Neural progenitor cell (in vitro differentiated cells): ENCODE results near the gene CD164. TPM values are rescaled to one million over a fixed set of nuclear protein-coding genes. Genes with fewer than 3 reads are reported as not detected.

Source experiments
- DNase-seq: peaks from one replicate; pipeline ENCODE4 v3.0.0-alpha.2; 2016; ENCODE audit warnings: low spot score
- H2AFZ ChIP-seq: fragments of 200-600 bp; sonication (generic); replicated peaks from 2 replicates; pipeline ENCODE4 v1.6.1; 2016; ENCODE audit warnings: antibody characterized with exemption
- H3F3A ChIP-seq: fragments of 200-600 bp; sonication (generic); 2 replicates; pipeline ENCODE4 v1.6.1; 2016; ENCODE audit warnings: antibody characterized with exemption, low read depth
- H3K27ac ChIP-seq: fragments of 200-600 bp; sonication (generic); 2 replicates; pipeline ENCODE4 v1.5.1; 2016; ENCODE audit warnings: mild to moderate bottlenecking
- H3K27me3 ChIP-seq: fragments of 200-600 bp; sonication (generic); 2 replicates; pipeline ENCODE4 v1.6.1; 2016; ENCODE audit warnings: mild to moderate bottlenecking, moderate library complexity
- H3K36me3 ChIP-seq: fragments of 200-600 bp; sonication (generic); 2 replicates; pipeline ENCODE4 v1.5.1; 2016
- H3K4me1 ChIP-seq: fragments of 200-600 bp; sonication (generic); 2 replicates; pipeline ENCODE4 v1.6.1; 2016; ENCODE audit warnings: mixed run types
- H3K4me2 ChIP-seq: fragments of 200-600 bp; sonication (generic); 2 replicates; pipeline ENCODE4 v1.6.1; 2016
- H3K4me3 ChIP-seq: fragments of 200-600 bp; sonication (generic); 2 replicates; pipeline ENCODE4 v1.5.1; 2016
- H3K79me2 ChIP-seq: fragments of 200-600 bp; sonication (generic); 2 replicates; pipeline ENCODE4 v1.6.1; 2016; ENCODE audit warnings: low read depth
- H3K9ac ChIP-seq: fragments of 200-600 bp; sonication (generic); 2 replicates; pipeline ENCODE4 v1.6.1; 2016
- H3K9me3 ChIP-seq: fragments of 200-600 bp; sonication (generic); 2 replicates; pipeline ENCODE4 v1.5.1; 2016; ENCODE audit warnings: low read depth
- H4K20me1 ChIP-seq: fragments of 200-600 bp; sonication (generic); 2 replicates; pipeline ENCODE4 v1.6.1; 2016; ENCODE audit warnings: low read depth
- H3K27ac Mint-ChIP-seq: 3 replicates; pipeline ENCODE4 v1.8.0; 2021; ENCODE audit warnings: mixed read lengths
- H3K27me3 Mint-ChIP-seq: 2 replicates; pipeline ENCODE4 v1.8.0; 2022; ENCODE audit warnings: low read depth, mild to moderate bottlenecking, inconsistent platforms, moderate library complexity, mixed read lengths; ENCODE audit not compliant: insufficient read depth
- H3K36me3 Mint-ChIP-seq: 3 replicates; pipeline ENCODE4 v1.8.0; 2021; ENCODE audit warnings: mixed read lengths
- H3K4me1 Mint-ChIP-seq: 3 replicates; pipeline ENCODE4 v1.8.0; 2021; ENCODE audit warnings: mixed read lengths
- H3K4me3 Mint-ChIP-seq: 3 replicates; pipeline ENCODE4 v1.8.0; 2021; ENCODE audit warnings: mild to moderate bottlenecking, moderate library complexity, mixed read lengths
- H3K9me3 Mint-ChIP-seq: 3 replicates; pipeline ENCODE4 v1.8.0; 2020; ENCODE audit warnings: mixed read lengths
- EZH2 ChIP-seq: fragments of 200-600 bp; sonication (generic); IDR thresholded peaks from 2 replicates; pipeline ENCODE4 v1.6.1; 2017; ENCODE audit warnings: antibody characterized with exemption, mild to moderate bottlenecking, moderate library complexity
- EZH2phosphoT487 ChIP-seq: fragments of 200-600 bp; sonication (generic); IDR thresholded peaks from 2 replicates; pipeline ENCODE4 v1.6.1; 2017; ENCODE audit warnings: antibody characterized with exemption
- total RNA-seq: library from RNA; depleted of rRNA; stranded (reverse); fragments of >200 nt; gene quantifications from 2 replicates; pipeline ENCODE4 v1.2.3, GENCODE V29; 2015; ENCODE audit warnings: low replicate concordance
- TF ChIP-seq, protein P1 (sequence below): fragments of 200-600 bp; sonication (generic); IDR thresholded peaks from 2 replicates; pipeline ENCODE4 v1.5.1; 2017; ENCODE audit warnings: antibody characterized with exemption, mild to moderate bottlenecking

Gene CD164
- total RNA-seq, 1 donor from 2014 or later: 197 TPM

DNA sequence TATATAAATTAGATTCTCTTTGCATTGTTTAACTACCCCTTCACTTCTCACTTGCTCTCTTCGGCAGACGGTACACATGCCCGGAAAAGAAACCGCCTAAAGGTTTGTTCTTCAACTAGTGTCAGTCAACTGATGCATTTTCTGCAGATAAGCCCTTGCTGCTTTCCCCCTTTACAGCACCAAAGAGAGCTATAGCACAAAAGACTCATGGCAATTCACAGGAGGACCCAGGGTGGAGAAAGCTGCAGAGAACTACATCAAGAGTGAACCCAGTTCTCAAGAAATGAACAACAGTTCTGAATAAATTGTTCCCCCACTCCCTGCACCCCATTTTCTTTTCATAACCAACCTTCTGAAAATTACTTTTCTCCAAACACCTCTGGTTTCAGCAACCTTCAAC is 8.9 kb downstream of the CD164 start:
- no peaks in the 10 kb centered on the region for H3K27me3 ChIP-seq
- H4K20me1 ChIP-seq: peaks cover 16% of the 10 kb centered on the region
- no peaks in the 10 kb centered on the region for H3K4me1 ChIP-seq
- no peak overlapping the region for H3K9ac ChIP-seq
- H3K79me2 ChIP-seq: peaks cover 23% of the 10 kb centered on the region
- no peak overlapping the region for H3K27ac ChIP-seq
- no peak overlapping the region for H3K4me3 ChIP-seq
- Mint-ChIP-seq H3K4me1 (no peaks in the 10 kb centered on the region), H3K27ac (no peak overlapping the region), H3K9me3 (no peaks in the 10 kb centered on the region), H3K36me3 (peaks cover 37% of the 10 kb centered on the region), H3K4me3 (no peak overlapping the region), H3K27me3 (no peaks in the 10 kb centered on the region)
- no peak for TF ChIP-seq EZH2
- no peak for TF ChIP-seq EZH2phosphoT487
- TF ChIP-seq, protein P1, sequence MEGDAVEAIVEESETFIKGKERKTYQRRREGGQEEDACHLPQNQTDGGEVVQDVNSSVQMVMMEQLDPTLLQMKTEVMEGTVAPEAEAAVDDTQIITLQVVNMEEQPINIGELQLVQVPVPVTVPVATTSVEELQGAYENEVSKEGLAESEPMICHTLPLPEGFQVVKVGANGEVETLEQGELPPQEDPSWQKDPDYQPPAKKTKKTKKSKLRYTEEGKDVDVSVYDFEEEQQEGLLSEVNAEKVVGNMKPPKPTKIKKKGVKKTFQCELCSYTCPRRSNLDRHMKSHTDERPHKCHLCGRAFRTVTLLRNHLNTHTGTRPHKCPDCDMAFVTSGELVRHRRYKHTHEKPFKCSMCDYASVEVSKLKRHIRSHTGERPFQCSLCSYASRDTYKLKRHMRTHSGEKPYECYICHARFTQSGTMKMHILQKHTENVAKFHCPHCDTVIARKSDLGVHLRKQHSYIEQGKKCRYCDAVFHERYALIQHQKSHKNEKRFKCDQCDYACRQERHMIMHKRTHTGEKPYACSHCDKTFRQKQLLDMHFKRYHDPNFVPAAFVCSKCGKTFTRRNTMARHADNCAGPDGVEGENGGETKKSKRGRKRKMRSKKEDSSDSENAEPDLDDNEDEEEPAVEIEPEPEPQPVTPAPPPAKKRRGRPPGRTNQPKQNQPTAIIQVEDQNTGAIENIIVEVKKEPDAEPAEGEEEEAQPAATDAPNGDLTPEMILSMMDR: no peak
- peaks cover 8% of the 10 kb centered on the region for H3K36me3 ChIP-seq
- H3K4me2 ChIP-seq: no peak overlapping the region
- DNase-seq: no peak
- H3K9me3 ChIP-seq: no peaks in the 10 kb centered on the region
- no peak overlapping the region for H2AFZ ChIP-seq
- no peaks in the 10 kb centered on the region for H3F3A ChIP-seq

DNA sequence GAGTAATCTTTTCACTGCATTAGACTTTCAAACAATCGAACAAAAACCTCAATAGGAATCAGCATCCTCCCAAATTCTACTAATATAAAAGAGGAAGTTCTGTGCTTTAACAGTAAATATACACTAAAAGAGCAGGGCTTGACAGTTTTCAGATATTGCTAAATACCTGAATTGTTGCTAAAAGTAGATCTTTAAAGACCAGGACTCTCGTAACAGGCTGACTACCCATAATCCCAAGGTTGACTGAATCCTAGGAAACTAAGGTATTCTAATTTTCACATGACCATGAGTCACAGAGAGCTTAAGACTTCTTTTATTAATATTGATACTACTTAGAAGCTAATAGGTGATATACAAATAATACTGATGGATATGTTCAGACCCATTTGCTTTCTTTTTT is 10.1 kb downstream of the CD164 start:
- H4K20me1 ChIP-seq: peaks cover 4% of the 10 kb centered on the region
- H3K27ac Mint-ChIP-seq: no peak overlapping the region
- H3F3A ChIP-seq: no peaks in the 10 kb centered on the region
- no peaks in the 10 kb centered on the region for H3K27me3 Mint-ChIP-seq
- DNase-seq: no peak
- H3K4me2 ChIP-seq: no peak overlapping the region
- peaks cover 32% of the 10 kb centered on the region for H3K36me3 Mint-ChIP-seq
- TF ChIP-seq, protein P1: no peak
- TF ChIP-seq EZH2phosphoT487 (no peak), EZH2 (no peak)
- no peak overlapping the region for H3K27ac ChIP-seq
- H3K4me3 Mint-ChIP-seq: no peak overlapping the region
- no peaks in the 10 kb centered on the region for H3K4me1 ChIP-seq
- H2AFZ ChIP-seq: no peak overlapping the region
- peaks cover 20% of the 10 kb centered on the region for H3K36me3 ChIP-seq
- no peaks in the 10 kb centered on the region for H3K4me1 Mint-ChIP-seq
- H3K79me2 ChIP-seq: peaks cover 11% of the 10 kb centered on the region
- no peaks in the 10 kb centered on the region for H3K9me3 ChIP-seq
- no peaks in the 10 kb centered on the region for H3K9me3 Mint-ChIP-seq
- no peaks in the 10 kb centered on the region for H3K27me3 ChIP-seq
- no peak overlapping the region for H3K4me3 ChIP-seq
- H3K9ac ChIP-seq: no peak overlapping the region

DNA sequence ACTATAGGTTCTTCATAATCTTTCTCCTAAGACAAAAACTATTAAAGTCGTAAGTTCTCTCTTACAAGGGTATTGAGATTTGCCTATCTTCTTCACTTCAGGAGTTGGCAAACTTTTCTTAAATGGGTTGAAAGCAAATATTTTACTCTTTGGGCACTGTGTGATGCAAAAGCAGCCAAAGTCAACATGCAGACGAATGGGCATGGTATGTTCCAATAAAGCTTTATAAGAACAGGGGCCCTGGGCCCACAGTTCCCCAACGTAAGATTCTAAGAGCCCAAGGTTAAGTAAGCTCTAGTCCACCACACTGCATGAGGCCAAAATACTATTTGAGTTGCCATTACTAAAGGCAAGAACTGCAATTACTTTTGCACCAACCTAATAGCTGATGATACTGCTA is 11.5 kb downstream of the CD164 start:
- Mint-ChIP-seq H3K27me3 (no peaks in the 10 kb centered on the region), H3K4me1 (no peaks in the 10 kb centered on the region), H3K4me3 (no peak overlapping the region), H3K27ac (no peak overlapping the region), H3K9me3 (no peaks in the 10 kb centered on the region), H3K36me3 (peaks cover 30% of the 10 kb centered on the region)
- Histone ChIP-seq H3K27ac (no peak overlapping the region), H3K79me2 (no peaks in the 10 kb centered on the region), H3K4me3 (no peak overlapping the region), H3K27me3 (no peaks in the 10 kb centered on the region), H2AFZ (no peak overlapping the region), H3F3A (no peaks in the 10 kb centered on the region), H3K4me1 (no peaks in the 10 kb centered on the region), H3K9me3 (no peaks in the 10 kb centered on the region), H3K36me3 (peaks cover 33% of the 10 kb centered on the region), H4K20me1 (no peaks in the 10 kb centered on the region), H3K4me2 (no peak overlapping the region), H3K9ac (no peak overlapping the region)
- no peak for DNase-seq
- TF ChIP-seq, protein P1: no peak
- TF ChIP-seq EZH2 (no peak), EZH2phosphoT487 (no peak)

DNA sequence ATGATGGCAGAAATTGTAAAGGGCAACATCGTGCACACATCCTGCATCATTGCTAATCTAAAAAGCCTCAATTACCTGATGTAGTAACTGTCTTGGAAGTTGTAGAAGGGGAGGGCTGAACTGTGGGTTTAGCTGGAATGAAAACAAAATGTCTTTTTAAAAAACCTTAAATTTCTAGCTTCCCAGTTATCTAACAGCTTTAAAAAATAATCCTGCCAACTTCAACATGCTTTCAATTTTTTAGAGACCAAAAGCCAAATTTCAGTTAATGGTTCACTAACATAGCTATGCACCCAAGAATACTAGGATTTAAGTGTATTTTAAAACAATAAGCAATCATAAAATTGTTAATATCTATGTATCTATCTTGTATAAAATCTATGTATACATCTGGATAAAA is 11.9 kb downstream of the CD164 start:
- H3K4me2 ChIP-seq: no peak overlapping the region
- H3K36me3 Mint-ChIP-seq: peaks cover 30% of the 10 kb centered on the region
- no peaks in the 10 kb centered on the region for H3F3A ChIP-seq
- H3K27ac Mint-ChIP-seq: no peak overlapping the region
- H3K36me3 ChIP-seq: peaks cover 33% of the 10 kb centered on the region
- H3K4me3 Mint-ChIP-seq: no peak overlapping the region
- H3K9me3 Mint-ChIP-seq: no peaks in the 10 kb centered on the region
- peaks cover 3% of the 10 kb centered on the region for H3K79me2 ChIP-seq
- H3K4me1 ChIP-seq: no peaks in the 10 kb centered on the region
- no peaks in the 10 kb centered on the region for H3K4me1 Mint-ChIP-seq
- H3K27ac ChIP-seq: no peak overlapping the region
- H3K27me3 ChIP-seq: no peaks in the 10 kb centered on the region
- H2AFZ ChIP-seq: no peak overlapping the region
- H3K4me3 ChIP-seq: no peak overlapping the region
- H3K9ac ChIP-seq: no peak overlapping the region
- TF ChIP-seq EZH2: no peak
- TF ChIP-seq, protein P1: no peak
- TF ChIP-seq EZH2phosphoT487: no peak
- no peaks in the 10 kb centered on the region for H3K9me3 ChIP-seq
- no peaks in the 10 kb centered on the region for H4K20me1 ChIP-seq
- DNase-seq: no peak
- no peaks in the 10 kb centered on the region for H3K27me3 Mint-ChIP-seq
